Ishikawa (cell line): ENCODE results near the gene SULT6B1.

Experiments used
- CEBPB ChIP-seq: IDR thresholded peaks from 2 replicates; pipeline ENCODE4 v1.6.1; 2012
- CREB1 ChIP-seq: IDR thresholded peaks from 2 replicates; pipeline ENCODE4 v1.6.1; 2012; ENCODE audit warnings: low read depth
- EGR1 ChIP-seq: IDR thresholded peaks from 2 replicates; pipeline ENCODE4 v1.6.1; 2012
- EP300 ChIP-seq: IDR thresholded peaks from 2 replicates; pipeline ENCODE4 v1.6.1; 2012; ENCODE audit warnings: borderline replicate concordance
- FOXM1 ChIP-seq: IDR thresholded peaks from 2 replicates; pipeline ENCODE4 v1.6.1; 2012; ENCODE audit warnings: low read depth, borderline replicate concordance
- NFIC ChIP-seq: IDR thresholded peaks from 2 replicates; pipeline ENCODE4 v1.6.1; 2012
- RAD21 ChIP-seq: IDR thresholded peaks from 2 replicates; pipeline ENCODE4 v1.6.1; 2012; ENCODE audit warnings: low read depth
- REST ChIP-seq: IDR thresholded peaks from 2 replicates; pipeline ENCODE4 v1.6.1; 2012; ENCODE audit warnings: low read depth, mild to moderate bottlenecking
- TAF1 ChIP-seq: IDR thresholded peaks from 2 replicates; pipeline ENCODE4 v1.6.1; 2012; ENCODE audit warnings: low read depth, mild to moderate bottlenecking
- TCF12 ChIP-seq: IDR thresholded peaks from 2 replicates; pipeline ENCODE4 v1.6.1; 2012; ENCODE audit warnings: low read depth
- TEAD4 ChIP-seq: IDR thresholded peaks from 2 replicates; pipeline ENCODE4 v1.6.1; 2012
- YY1 ChIP-seq: IDR thresholded peaks from 2 replicates; pipeline ENCODE4 v1.6.1; 2012; ENCODE audit warnings: low read depth
- ZBTB7A ChIP-seq: IDR thresholded peaks from 2 replicates; pipeline ENCODE4 v1.6.1; 2012; ENCODE audit warnings: low read depth
- TF ChIP-seq, protein P1 (sequence below): IDR thresholded peaks from 2 replicates; pipeline ENCODE4 v1.6.1; 2012
- TF ChIP-seq, protein P2 (sequence below): IDR thresholded peaks from 2 replicates; pipeline ENCODE4 v1.6.1; 2012

SULT6B1 gene

GRCh38 chr2:37154785-37155184 lies 33.7 kb downstream of the SULT6B1 start:
- TF ChIP-seq YY1 (no peak), CREB1 (no peak), NFIC (no peak), TEAD4 (no peak), RAD21 (no peak), REST (no peak), FOXM1 (no peak), EP300 (no peak), TAF1 (no peak), TCF12 (no peak), CEBPB (no peak), ZBTB7A (no peak), EGR1 (no peak)
- TF ChIP-seq, protein P1, sequence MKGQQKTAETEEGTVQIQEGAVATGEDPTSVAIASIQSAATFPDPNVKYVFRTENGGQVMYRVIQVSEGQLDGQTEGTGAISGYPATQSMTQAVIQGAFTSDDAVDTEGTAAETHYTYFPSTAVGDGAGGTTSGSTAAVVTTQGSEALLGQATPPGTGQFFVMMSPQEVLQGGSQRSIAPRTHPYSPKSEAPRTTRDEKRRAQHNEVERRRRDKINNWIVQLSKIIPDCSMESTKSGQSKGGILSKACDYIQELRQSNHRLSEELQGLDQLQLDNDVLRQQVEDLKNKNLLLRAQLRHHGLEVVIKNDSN = no peak
- TF ChIP-seq, protein P2, sequence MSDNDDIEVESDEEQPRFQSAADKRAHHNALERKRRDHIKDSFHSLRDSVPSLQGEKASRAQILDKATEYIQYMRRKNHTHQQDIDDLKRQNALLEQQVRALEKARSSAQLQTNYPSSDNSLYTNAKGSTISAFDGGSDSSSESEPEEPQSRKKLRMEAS = no peak

DNA sequence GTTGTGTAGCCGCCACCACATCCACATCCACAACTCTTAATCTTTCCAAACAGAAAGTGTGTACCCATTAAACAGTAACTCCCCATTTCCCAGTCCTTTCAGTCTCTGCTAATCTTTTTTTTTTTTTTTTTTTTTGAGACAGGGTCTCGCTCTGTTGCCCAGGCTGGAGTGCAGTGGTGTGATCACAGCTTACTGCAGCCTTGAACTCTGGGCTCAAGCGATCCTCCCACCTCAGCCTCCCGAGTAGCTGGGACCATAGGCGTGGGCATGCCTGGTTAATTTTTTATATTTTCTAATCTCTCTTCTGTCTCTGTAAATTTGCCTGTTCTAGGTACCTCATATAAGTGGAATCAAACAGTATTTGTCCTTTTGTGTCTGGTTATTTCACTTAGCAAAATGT lies 35.2 kb downstream of the SULT6B1 start:
- TF ChIP-seq YY1 = no peak
- no peak for TF ChIP-seq NFIC
- TF ChIP-seq ZBTB7A = no peak
- TF ChIP-seq CEBPB = no peak
- no peak for TF ChIP-seq TAF1
- no peak for TF ChIP-seq RAD21
- TF ChIP-seq REST = no peak
- TF ChIP-seq EGR1 = no peak
- no peak for TF ChIP-seq FOXM1

GRCh38 chr2:37149626-37150322 lies 38.7 kb downstream of the SULT6B1 start:
- TF ChIP-seq ZBTB7A (no peak), TAF1 (no peak), REST (no peak), NFIC (no peak), CEBPB (no peak), FOXM1 (no peak), EP300 (no peak), YY1 (no peak), TCF12 (no peak), CREB1 (no peak), EGR1 (no peak)
- TF ChIP-seq, protein P2 = no peak
- TF ChIP-seq, protein P1 = no peak

- no peak for TF ChIP-seq EP300
- no peak for TF ChIP-seq TEAD4
Measured at GRCh38 chr2:37148325-37148724, 40.1 kb downstream of the SULT6B1 start.

- no peak for TF ChIP-seq REST
- TF ChIP-seq, protein P1 = no peak
- no peak for TF ChIP-seq NFIC
- no peak for TF ChIP-seq EGR1
- TF ChIP-seq FOXM1 = no peak
- no peak for TF ChIP-seq RAD21
- no peak for TF ChIP-seq EP300
- no peak for TF ChIP-seq ZBTB7A
Measured at GRCh38 chr2:37146062-37146461, 42.4 kb downstream of the SULT6B1 start.
